HCT116 (cell line): ENCODE measurements around the gene DAPK1. TPM values are rescaled to one million over a fixed set of nuclear protein-coding genes. Genes with fewer than 3 reads are reported as not detected.

Source experiments
- ATAC-seq: fragments of 200-7000 bp; cut with Tn5 transposase; 2 replicates; pipeline ENCODE4 v1.9.1; 2020; ENCODE audit warnings: mild to moderate bottlenecking, moderate library complexity
- BruUV-seq: library from RNA; stranded (reverse); fragments of 400-500 nt; replicated peaks from 2 replicates; lab custom pipeline; 2021; lab: Mats Ljungman, UMichigan
- CTCF ChIA-PET: fragments of 300-600 bp; sonication (Branson Sonifier 250); formaldehyde crosslinking; loops from one replicate; lab custom pipeline; 2021; ENCODE audit warnings: antibody characterized with exemption; lab: Charles Lee
- POLR2A ChIA-PET: fragments of 300-600, 350-600 bp; sonication (Branson Sonifier 250); formaldehyde crosslinking; loops from one replicate; lab custom pipeline; 2021; ENCODE audit warnings: antibody characterized with exemption; lab: Charles Lee
- RAD21 ChIA-PET, 2 experiments: fragments of 300-600 bp; sonication (Branson Sonifier 250); formaldehyde crosslinking; loops; one replicate each; lab custom pipeline; 2023; ENCODE audit warnings: low total read pairs in 2 of 2; ENCODE audit not compliant: uncharacterized antibody in 2 of 2, unreplicated experiment in 2 of 2, low non-redundant PET in 1 of 2; lab: Charles Lee
- DNase-seq: peaks from one replicate; pipeline ENCODE4 v3.0.0-alpha.2; 2010; ENCODE audit warnings: low read depth, low spot score
- H2AFZ ChIP-seq: fragments of 200-600 bp; shearing (Covaris generic), sonication (generic); 2 replicates; pipeline ENCODE4 v1.6.1; 2017; ENCODE audit warnings: low read depth, mixed run types, mixed read lengths, antibody characterized with exemption, low read length; ENCODE audit not compliant: poor library complexity, severe bottlenecking
- H3K27ac ChIP-seq: 2 replicates; pipeline ENCODE4 v1.5.1; 2012; ENCODE audit warnings: low read depth, low read length
- H3K27me3 ChIP-seq: fragments of 200-600 bp; sonication (generic); 2 replicates; pipeline ENCODE4 v1.6.1; 2016; ENCODE audit warnings: mixed run types, low read length, mixed read lengths; ENCODE audit not compliant: insufficient read depth
- H3K36me3 ChIP-seq, 2 experiments: fragments of 200-500 bp in 1 of 2; fragments of 200-600 bp in 1 of 2; sonication (Bioruptor generic) in 1 of 2; sonication (generic) in 1 of 2; 2 replicates each; pipeline versions ENCODE4 v1.5.1 to v1.6.1; 2014 to 2016; ENCODE audit warnings: low read length in 2 of 2, inconsistent platforms in 1 of 2, mixed read lengths in 1 of 2, mixed run types in 1 of 2; ENCODE audit not compliant: insufficient read depth in 2 of 2, control insufficient read depth in 1 of 2
- H3K4me1 ChIP-seq, 2 experiments: fragments of 200-600 bp in 1 of 2; sonication (generic) in 1 of 2; 2 replicates each; pipeline versions ENCODE4 v1.5.1 to v1.6.1; 2012 to 2017; ENCODE audit warnings: low read length in 2 of 2, inconsistent platforms in 1 of 2, mild to moderate bottlenecking in 1 of 2, mixed read lengths in 1 of 2, mixed run types in 1 of 2, moderate library complexity in 1 of 2; ENCODE audit not compliant: insufficient read depth in 2 of 2, control insufficient read depth in 1 of 2
- H3K4me2 ChIP-seq: fragments of 200-600 bp; sonication (generic); 2 replicates; pipeline ENCODE4 v1.6.1; 2017; ENCODE audit warnings: mixed run types, low read length, mixed read lengths
- H3K4me3 ChIP-seq, 2 experiments: fragments of 200-600 bp in 1 of 2; sonication (generic) in 1 of 2; replicated peaks in 1 of 2; 2 replicates each; pipeline ENCODE4 v1.5.1; 2011 to 2016; ENCODE audit warnings: low read length in 2 of 2, control low read depth in 1 of 2, low read depth in 1 of 2, mild to moderate bottlenecking in 1 of 2, mixed read lengths in 1 of 2, mixed run types in 1 of 2
- H3K79me2 ChIP-seq: fragments of 200-600 bp; sonication (generic); 2 replicates; pipeline ENCODE4 v1.6.1; 2017; ENCODE audit warnings: mild to moderate bottlenecking, mixed run types, low read length, moderate library complexity, mixed read lengths; ENCODE audit not compliant: insufficient read depth
- H3K9ac ChIP-seq: fragments of 200-600 bp; sonication (generic); 2 replicates; pipeline ENCODE4 v1.6.1; 2016; ENCODE audit warnings: low read length, mixed read lengths
- H3K9me2 ChIP-seq: fragments of 200-600 bp; sonication (generic), shearing (Covaris generic); 2 replicates; pipeline ENCODE4 v1.6.1; 2017; ENCODE audit warnings: mixed run types, mild to moderate bottlenecking, moderate library complexity; ENCODE audit not compliant: insufficient read depth
- H3K9me3 ChIP-seq, 2 experiments: fragments of 200-500 bp in 1 of 2; fragments of 200-600 bp in 1 of 2; sonication (Bioruptor generic) in 1 of 2; sonication (generic) in 1 of 2; 2 replicates each; pipeline ENCODE4 v1.6.1; 2014 to 2017; ENCODE audit warnings: low read length in 2 of 2, mixed read lengths in 2 of 2, inconsistent platforms in 1 of 2, low read depth in 1 of 2, mild to moderate bottlenecking in 1 of 2, mixed run types in 1 of 2, moderate library complexity in 1 of 2; ENCODE audit not compliant: control insufficient read depth in 1 of 2, insufficient read depth in 1 of 2
- H4K20me1 ChIP-seq: fragments of 200-600 bp; sonication (generic), shearing (Covaris generic); 2 replicates; pipeline ENCODE4 v1.6.1; 2017; ENCODE audit warnings: mixed run types, mild to moderate bottlenecking, moderate library complexity; ENCODE audit not compliant: insufficient read depth
- CEBPB ChIP-seq: IDR thresholded peaks from 2 replicates; pipeline ENCODE4 v1.6.1; 2012; ENCODE audit warnings: low read depth
- EGR1 ChIP-seq: IDR thresholded peaks from 2 replicates; pipeline ENCODE4 v1.6.1; 2012; ENCODE audit warnings: low read depth
- ELF1 ChIP-seq: IDR thresholded peaks from 2 replicates; pipeline ENCODE4 v1.6.1; 2012; ENCODE audit warnings: low read depth, borderline replicate concordance
- EZH2 ChIP-seq: fragments of 200-600 bp; sonication (generic); IDR thresholded peaks from 2 replicates; pipeline ENCODE4 v1.6.1; 2017; ENCODE audit warnings: antibody characterized with exemption, mixed run types
- EZH2phosphoT487 ChIP-seq: fragments of 200-600 bp; IDR thresholded peaks from 2 replicates; pipeline ENCODE4 v1.6.1; 2018; ENCODE audit warnings: antibody characterized with exemption, borderline replicate concordance
- FOSL1 ChIP-seq: IDR thresholded peaks from 2 replicates; pipeline ENCODE4 v1.6.1; 2012; ENCODE audit warnings: low read depth
- JUND ChIP-seq: IDR thresholded peaks from 2 replicates; pipeline ENCODE4 v1.6.1; 2012
- POLR2A ChIP-seq: IDR thresholded peaks from 2 replicates; pipeline ENCODE4 v1.7.0; 2011; ENCODE audit warnings: borderline replicate concordance; ENCODE audit not compliant: insufficient read depth, insufficient read length; ENCODE audit errors: extremely low read depth
- RAD21 ChIP-seq: IDR thresholded peaks from 2 replicates; pipeline ENCODE4 v1.6.1; 2012; ENCODE audit warnings: low read depth, mild to moderate bottlenecking
- SIN3A ChIP-seq: IDR thresholded peaks from 2 replicates; pipeline ENCODE4 v1.6.1; 2012; ENCODE audit warnings: low read depth
- SP1 ChIP-seq: IDR thresholded peaks from 2 replicates; pipeline ENCODE4 v1.6.1; 2012; ENCODE audit warnings: low read depth
- TCF7L2 ChIP-seq: IDR thresholded peaks from 2 replicates; pipeline ENCODE4 v1.7.0; 2011; ENCODE audit warnings: borderline replicate concordance, inconsistent platforms; ENCODE audit not compliant: insufficient read depth, insufficient read length; ENCODE audit errors: extremely low read depth
- YY1 ChIP-seq: IDR thresholded peaks from 2 replicates; pipeline ENCODE4 v1.6.1; 2011; ENCODE audit warnings: low read length, low read depth, moderate library complexity, mild to moderate bottlenecking; ENCODE audit not compliant: insufficient replicate concordance; ENCODE audit errors: extremely low read depth
- ZFX ChIP-seq: fragments of 450-650 bp; IDR thresholded peaks from 2 replicates; pipeline ENCODE4 v1.6.1; 2017
- intact Hi-C: fragments of 100-400 bp; cut with micrococcal nuclease; formaldehyde crosslinking; loops from 2 replicates; pipeline ENCODE4 v1.10.0; 2022
- total RNA-seq: library from RNA; stranded (reverse); gene quantifications from one replicate; pipeline ENCODE4 v1.2.1, GENCODE V29; 2021; ENCODE audit not compliant: unreplicated experiment
- TF ChIP-seq, protein P1 (sequence below), 3 experiments: fragments of 200-600 bp in 1 of 3; sonication (generic) in 1 of 3; IDR thresholded peaks in 2 of 3; conservative IDR thresholded peaks in 1 of 3; 2 replicates each; pipeline ENCODE4 v1.5.1; 2012 to 2017; ENCODE audit warnings: low read depth in 2 of 3, low read length in 2 of 3, antibody characterized with exemption in 1 of 3, borderline replicate concordance in 1 of 3, control low read depth in 1 of 3, mild to moderate bottlenecking in 1 of 3, mixed read lengths in 1 of 3, mixed run types in 1 of 3, moderate library complexity in 1 of 3; ENCODE audit not compliant: insufficient read depth in 1 of 3

DAPK1 gene
- total RNA-seq, 1 experiment from 2014 or later = 5.6 TPM

DNA sequence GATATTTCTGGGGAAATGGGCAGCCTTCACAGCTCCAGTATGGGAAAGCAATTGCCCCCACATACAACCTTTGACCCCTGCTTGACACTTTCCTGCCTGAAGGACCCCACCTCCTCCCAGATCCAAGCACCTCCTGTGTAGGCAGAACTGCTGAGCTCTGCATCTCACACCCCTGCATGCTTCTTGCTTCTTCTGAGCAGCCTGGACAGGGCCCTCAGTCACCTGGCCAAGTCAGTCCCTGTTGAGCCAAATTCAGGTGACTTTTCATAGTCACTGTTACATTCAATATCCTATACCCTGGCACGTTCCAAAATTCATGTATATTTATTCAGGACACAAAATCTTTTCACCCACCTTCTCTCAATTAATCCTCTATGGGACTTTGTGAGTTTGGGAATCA lies 197.9 kb downstream of the DAPK1 start:
- Histone ChIP-seq H3K9me3 (no peaks in the 10 kb centered on the region), H2AFZ (no peak overlapping the region), H3K4me2 (no peak overlapping the region), H3K27ac (no peak overlapping the region), H3K9me2 (no peaks in the 10 kb centered on the region), H4K20me1 (no peaks in the 10 kb centered on the region), H3K4me1 (no peaks in the 10 kb centered on the region), H3K79me2 (no peaks in the 10 kb centered on the region), H3K4me3 (no peak overlapping the region)
- ChIA-PET CTCF (no interaction called here), RAD21 (no interaction called here), POLR2A (no interaction called here)
- intact Hi-C loops = no loop called here
- DNase-seq (no peak), ATAC-seq (no peak)
- no TSS peak for BruUV-seq
- TF ChIP-seq SIN3A (no peak), EZH2phosphoT487 (no peak), CEBPB (no peak), EGR1 (no peak), TCF7L2 (no peak), JUND (no peak), ELF1 (no peak), POLR2A (no peak), SP1 (no peak), ZFX (no peak), FOSL1 (no peak), YY1 (no peak), RAD21 (no peak), EZH2 (no peak)
- TF ChIP-seq, protein P1, sequence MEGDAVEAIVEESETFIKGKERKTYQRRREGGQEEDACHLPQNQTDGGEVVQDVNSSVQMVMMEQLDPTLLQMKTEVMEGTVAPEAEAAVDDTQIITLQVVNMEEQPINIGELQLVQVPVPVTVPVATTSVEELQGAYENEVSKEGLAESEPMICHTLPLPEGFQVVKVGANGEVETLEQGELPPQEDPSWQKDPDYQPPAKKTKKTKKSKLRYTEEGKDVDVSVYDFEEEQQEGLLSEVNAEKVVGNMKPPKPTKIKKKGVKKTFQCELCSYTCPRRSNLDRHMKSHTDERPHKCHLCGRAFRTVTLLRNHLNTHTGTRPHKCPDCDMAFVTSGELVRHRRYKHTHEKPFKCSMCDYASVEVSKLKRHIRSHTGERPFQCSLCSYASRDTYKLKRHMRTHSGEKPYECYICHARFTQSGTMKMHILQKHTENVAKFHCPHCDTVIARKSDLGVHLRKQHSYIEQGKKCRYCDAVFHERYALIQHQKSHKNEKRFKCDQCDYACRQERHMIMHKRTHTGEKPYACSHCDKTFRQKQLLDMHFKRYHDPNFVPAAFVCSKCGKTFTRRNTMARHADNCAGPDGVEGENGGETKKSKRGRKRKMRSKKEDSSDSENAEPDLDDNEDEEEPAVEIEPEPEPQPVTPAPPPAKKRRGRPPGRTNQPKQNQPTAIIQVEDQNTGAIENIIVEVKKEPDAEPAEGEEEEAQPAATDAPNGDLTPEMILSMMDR (IDR thresholded peaks at IDR 0.05 in 2 of 3, conservative IDR thresholded peaks at IDR 0.05 in 1 of 3; ENCODE audit: borderline replicate concordance in 1 of 3, insufficient read depth in 1 of 3, low read depth in 2 of 3, low read length in 2 of 3) = no peak
- TF ChIP-seq, all 23 proteins: peak for 0
- H3K36me3 ChIP-seq = no peaks in the 10 kb centered on the region
- H3K9ac ChIP-seq = no peak overlapping the region
- no peaks in the 10 kb centered on the region for H3K27me3 ChIP-seq
